Astrocyte (in vitro differentiated cells and primary cell): ENCODE measurements around the gene RBPMS2. TPM values are rescaled to one million over a fixed set of nuclear protein-coding genes. Genes with fewer than 3 reads are reported as not detected.

Experiments used
- DNase-seq: peaks from one replicate; pipeline ENCODE4 v3.0.0-alpha.2; 2010; ENCODE audit warnings: low read depth
- FAIRE-seq: peaks from 2 replicates; lab custom pipeline; 2011; peaks lifted over from hg19 to GRCh38; lab: Jason Lieb, UNC
- H2AFZ ChIP-seq: 2 replicates; pipeline ENCODE4 v1.6.0; 2012; ENCODE audit warnings: low read depth, low read length, inconsistent platforms
- H3K27ac ChIP-seq: 2 replicates; pipeline ENCODE4 v1.5.1; 2011; ENCODE audit warnings: low read depth, low read length, inconsistent platforms
- H3K27me3 ChIP-seq: 2 replicates; pipeline ENCODE4 v1.6.0; 2011; ENCODE audit warnings: low read length, inconsistent platforms; ENCODE audit not compliant: insufficient read depth
- H3K36me3 ChIP-seq: 2 replicates; pipeline ENCODE4 v1.5.1; 2011; ENCODE audit warnings: low read length, inconsistent platforms; ENCODE audit not compliant: insufficient read depth
- H3K4me1 ChIP-seq: 2 replicates; pipeline ENCODE4 v1.5.1; 2011; ENCODE audit warnings: low read length, inconsistent platforms; ENCODE audit not compliant: insufficient read depth
- H3K4me2 ChIP-seq: 2 replicates; pipeline ENCODE4 v1.6.0; 2012; ENCODE audit warnings: low read length, inconsistent platforms
- H3K4me3 ChIP-seq: 2 replicates; pipeline ENCODE4 v1.5.1; 2011; ENCODE audit warnings: low read depth, mild to moderate bottlenecking, low read length, inconsistent platforms; ENCODE audit not compliant: insufficient read depth
- H3K79me2 ChIP-seq: 2 replicates; pipeline ENCODE4 v1.6.0; 2012; ENCODE audit warnings: mild to moderate bottlenecking, low read length, inconsistent platforms; ENCODE audit not compliant: insufficient read depth
- H3K9ac ChIP-seq: 2 replicates; pipeline ENCODE4 v1.6.0; 2012; ENCODE audit warnings: mild to moderate bottlenecking, low read length, inconsistent platforms
- H3K9me3 ChIP-seq: 2 replicates; pipeline ENCODE4 v1.5.1; 2012; ENCODE audit warnings: low read depth, mild to moderate bottlenecking, low read length, inconsistent platforms; ENCODE audit not compliant: insufficient read depth
- H4K20me1 ChIP-seq: 2 replicates; pipeline ENCODE4 v1.6.0; 2012; ENCODE audit warnings: low read length, inconsistent platforms; ENCODE audit not compliant: insufficient read depth
- H3K27ac Mint-ChIP-seq: one replicate; pipeline ENCODE4 v1.8.0; 2021; ENCODE audit warnings: mild to moderate bottlenecking, mixed read lengths; ENCODE audit not compliant: unreplicated experiment
- H3K27me3 Mint-ChIP-seq: one replicate; pipeline ENCODE4 v1.8.0; 2021; ENCODE audit warnings: low read depth, mixed read lengths; ENCODE audit not compliant: unreplicated experiment
- H3K36me3 Mint-ChIP-seq: one replicate; pipeline ENCODE4 v1.8.0; 2021; ENCODE audit warnings: low read depth, mixed read lengths; ENCODE audit not compliant: unreplicated experiment
- H3K4me1 Mint-ChIP-seq: one replicate; pipeline ENCODE4 v1.8.0; 2021; ENCODE audit warnings: low read depth, mixed read lengths; ENCODE audit not compliant: unreplicated experiment
- H3K4me3 Mint-ChIP-seq: one replicate; pipeline ENCODE4 v1.8.0; 2021; ENCODE audit warnings: mild to moderate bottlenecking, moderate library complexity, mixed read lengths; ENCODE audit not compliant: unreplicated experiment
- H3K9me3 Mint-ChIP-seq: one replicate; pipeline ENCODE4 v1.8.0; 2021; ENCODE audit warnings: mild to moderate bottlenecking, mixed read lengths; ENCODE audit not compliant: unreplicated experiment
- CTCF ChIP-seq: IDR thresholded peaks from 2 replicates; pipeline ENCODE4 v1.5.1; 2011; ENCODE audit warnings: low read depth, mild to moderate bottlenecking, inconsistent platforms, low read length, moderate library complexity; ENCODE audit not compliant: insufficient read depth
- EZH2 ChIP-seq: IDR thresholded peaks from 2 replicates; pipeline ENCODE4 v1.6.1; 2012; ENCODE audit warnings: mild to moderate bottlenecking, low read length, inconsistent platforms; ENCODE audit not compliant: insufficient read depth
- total RNA-seq: library from RNA; stranded (reverse); gene quantifications from 2 replicates; pipeline ENCODE4 v1.2.1, GENCODE V29; 2021

The RBPMS2 gene
- total RNA-seq, 1 donor from 2014 or later: 10.6 TPM

- no peaks in the 10 kb centered on the region for H3K9me3 Mint-ChIP-seq
- H3K27ac Mint-ChIP-seq: no peak overlapping the region
- Histone ChIP-seq H3K9me3 (no peaks in the 10 kb centered on the region), H3K4me1 (no peaks in the 10 kb centered on the region), H3K36me3 (no peaks in the 10 kb centered on the region), H3K4me2 (no peak overlapping the region), H4K20me1 (no peaks in the 10 kb centered on the region), H3K79me2 (no peaks in the 10 kb centered on the region), H2AFZ (no peak overlapping the region), H3K9ac (no peak overlapping the region), H3K27ac (no peak overlapping the region), H3K27me3 (no peaks in the 10 kb centered on the region), H3K4me3 (no peak overlapping the region)
- peaks cover 6% of the 10 kb centered on the region for H3K4me1 Mint-ChIP-seq
- no peak overlapping the region for H3K4me3 Mint-ChIP-seq
- H3K27me3 Mint-ChIP-seq: peaks cover 2% of the 10 kb centered on the region
- FAIRE-seq: no peak
- H3K36me3 Mint-ChIP-seq: peaks cover 4% of the 10 kb centered on the region
- no peak for TF ChIP-seq EZH2
- TF ChIP-seq CTCF: peak; percentile 5
- peak; percentile 39 for DNase-seq
Observed at GRCh38 chr15:64740311-64741170, 34.8 kb downstream of the RBPMS2 start.

GRCh38 chr15:64739577-64740143, 35.7 kb downstream of the RBPMS2 start:
- H3K36me3 Mint-ChIP-seq: peaks cover 5% of the 10 kb centered on the region
- Histone ChIP-seq H3K4me3 (no peak overlapping the region), H3K4me1 (no peaks in the 10 kb centered on the region), H2AFZ (no peak overlapping the region), H4K20me1 (no peaks in the 10 kb centered on the region), H3K27ac (no peak overlapping the region), H3K27me3 (no peaks in the 10 kb centered on the region), H3K36me3 (no peaks in the 10 kb centered on the region), H3K9ac (no peak overlapping the region), H3K4me2 (no peak overlapping the region), H3K79me2 (no peaks in the 10 kb centered on the region), H3K9me3 (no peaks in the 10 kb centered on the region)
- no peaks in the 10 kb centered on the region for H3K9me3 Mint-ChIP-seq
- H3K27me3 Mint-ChIP-seq: peaks cover 2% of the 10 kb centered on the region
- no peak overlapping the region for H3K27ac Mint-ChIP-seq
- FAIRE-seq (no peak), DNase-seq (no peak)
- TF ChIP-seq CTCF (no peak), EZH2 (no peak)
- peaks cover 6% of the 10 kb centered on the region for H3K4me1 Mint-ChIP-seq
- H3K4me3 Mint-ChIP-seq: no peak overlapping the region

GRCh38 chr15:64739156-64739555, 36.2 kb downstream of the RBPMS2 start:
- Mint-ChIP-seq H3K27ac (no peak overlapping the region), H3K9me3 (no peaks in the 10 kb centered on the region), H3K27me3 (peaks cover 2% of the 10 kb centered on the region), H3K36me3 (peaks cover 5% of the 10 kb centered on the region), H3K4me1 (peaks cover 6% of the 10 kb centered on the region), H3K4me3 (no peak overlapping the region)
- DNase-seq: no peak
- FAIRE-seq: no peak
- Histone ChIP-seq H3K4me1 (no peaks in the 10 kb centered on the region), H3K9ac (no peak overlapping the region), H2AFZ (no peak overlapping the region), H3K79me2 (no peaks in the 10 kb centered on the region), H3K36me3 (no peaks in the 10 kb centered on the region), H3K27ac (no peak overlapping the region), H3K9me3 (no peaks in the 10 kb centered on the region), H3K4me3 (no peak overlapping the region), H4K20me1 (no peaks in the 10 kb centered on the region), H3K27me3 (no peaks in the 10 kb centered on the region), H3K4me2 (no peak overlapping the region)
- no peak for TF ChIP-seq EZH2
- no peak for TF ChIP-seq CTCF
